Nephron progenitor cell (in vitro differentiated cells): ENCODE data around the gene RLF.
A peak's percentile ranks its signal among the peaks of the same experiment; 100 is the strongest.

ENCODE experiments used
- DNase-seq: peaks from one replicate; pipeline ENCODE4 v3.0.0; 2021
- H3K27ac Mint-ChIP-seq: 2 replicates; pipeline ENCODE4 v1.8.0; 2021; ENCODE audit warnings: mild to moderate bottlenecking, moderate library complexity, mixed read lengths
- H3K27me3 Mint-ChIP-seq: 2 replicates; pipeline ENCODE4 v1.8.0; 2021; ENCODE audit warnings: mild to moderate bottlenecking, low read depth, mixed read lengths; ENCODE audit not compliant: poor library complexity
- H3K36me3 Mint-ChIP-seq: 2 replicates; pipeline ENCODE4 v1.8.0; 2021; ENCODE audit warnings: low read depth, mixed read lengths
- H3K4me1 Mint-ChIP-seq: 2 replicates; pipeline ENCODE4 v1.8.0; 2021; ENCODE audit warnings: mixed read lengths
- H3K4me3 Mint-ChIP-seq: 2 replicates; pipeline ENCODE4 v1.8.0; 2021; ENCODE audit warnings: mild to moderate bottlenecking, moderate library complexity, mixed read lengths
- H3K9me3 Mint-ChIP-seq: 2 replicates; pipeline ENCODE4 v1.8.0; 2021; ENCODE audit warnings: mild to moderate bottlenecking, moderate library complexity, mixed read lengths
- TF ChIP-seq, protein P1 (sequence below): fragments of 200-600 bp; sonication (generic); IDR thresholded peaks from 2 replicates; pipeline ENCODE4 v1.5.0; 2021; ENCODE audit warnings: antibody characterized with exemption

Gene RLF

DNA sequence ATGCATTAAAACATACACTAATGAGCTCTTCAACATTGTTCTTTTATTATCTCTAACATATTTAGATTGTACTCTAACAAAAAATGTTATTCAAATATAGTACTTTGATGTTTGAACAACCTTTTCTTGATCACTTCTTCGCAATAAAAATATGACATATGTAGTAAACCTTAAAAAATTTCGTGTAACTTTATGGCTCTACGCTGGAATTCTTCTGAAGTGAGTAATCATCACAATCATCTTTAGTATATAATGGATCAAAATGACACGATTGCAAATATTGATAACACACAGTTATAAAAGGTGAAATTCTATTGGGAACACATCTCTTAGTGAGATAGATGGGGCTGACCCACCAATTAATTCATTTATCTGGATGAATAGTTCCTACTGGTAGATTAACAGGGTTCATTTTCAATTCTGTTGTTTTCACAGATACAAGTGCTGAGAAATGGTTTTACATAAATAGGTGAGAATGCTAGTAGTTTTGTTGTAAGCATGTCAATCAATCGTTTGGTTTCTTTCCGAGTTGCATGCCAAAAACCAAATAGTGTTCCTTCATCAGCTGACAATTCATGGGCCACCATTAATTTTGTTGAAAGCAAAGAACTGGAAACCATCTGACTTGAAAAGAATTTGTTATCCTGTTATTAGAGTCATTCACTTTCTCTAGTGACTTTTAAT lies 95.4 kb downstream of the RLF start:
- H3K36me3 Mint-ChIP-seq: peaks cover 13% of the 10 kb centered on the region
- peaks cover 23% of the 10 kb centered on the region for H3K4me1 Mint-ChIP-seq
- H3K4me3 Mint-ChIP-seq: peak overlapping the region; percentile 96
- TF ChIP-seq, protein P1, sequence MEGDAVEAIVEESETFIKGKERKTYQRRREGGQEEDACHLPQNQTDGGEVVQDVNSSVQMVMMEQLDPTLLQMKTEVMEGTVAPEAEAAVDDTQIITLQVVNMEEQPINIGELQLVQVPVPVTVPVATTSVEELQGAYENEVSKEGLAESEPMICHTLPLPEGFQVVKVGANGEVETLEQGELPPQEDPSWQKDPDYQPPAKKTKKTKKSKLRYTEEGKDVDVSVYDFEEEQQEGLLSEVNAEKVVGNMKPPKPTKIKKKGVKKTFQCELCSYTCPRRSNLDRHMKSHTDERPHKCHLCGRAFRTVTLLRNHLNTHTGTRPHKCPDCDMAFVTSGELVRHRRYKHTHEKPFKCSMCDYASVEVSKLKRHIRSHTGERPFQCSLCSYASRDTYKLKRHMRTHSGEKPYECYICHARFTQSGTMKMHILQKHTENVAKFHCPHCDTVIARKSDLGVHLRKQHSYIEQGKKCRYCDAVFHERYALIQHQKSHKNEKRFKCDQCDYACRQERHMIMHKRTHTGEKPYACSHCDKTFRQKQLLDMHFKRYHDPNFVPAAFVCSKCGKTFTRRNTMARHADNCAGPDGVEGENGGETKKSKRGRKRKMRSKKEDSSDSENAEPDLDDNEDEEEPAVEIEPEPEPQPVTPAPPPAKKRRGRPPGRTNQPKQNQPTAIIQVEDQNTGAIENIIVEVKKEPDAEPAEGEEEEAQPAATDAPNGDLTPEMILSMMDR: no peak
- H3K9me3 Mint-ChIP-seq: no peaks in the 10 kb centered on the region
- peaks cover 14% of the 10 kb centered on the region for H3K27me3 Mint-ChIP-seq
- no peak for DNase-seq
- H3K27ac Mint-ChIP-seq: no peak overlapping the region

DNA sequence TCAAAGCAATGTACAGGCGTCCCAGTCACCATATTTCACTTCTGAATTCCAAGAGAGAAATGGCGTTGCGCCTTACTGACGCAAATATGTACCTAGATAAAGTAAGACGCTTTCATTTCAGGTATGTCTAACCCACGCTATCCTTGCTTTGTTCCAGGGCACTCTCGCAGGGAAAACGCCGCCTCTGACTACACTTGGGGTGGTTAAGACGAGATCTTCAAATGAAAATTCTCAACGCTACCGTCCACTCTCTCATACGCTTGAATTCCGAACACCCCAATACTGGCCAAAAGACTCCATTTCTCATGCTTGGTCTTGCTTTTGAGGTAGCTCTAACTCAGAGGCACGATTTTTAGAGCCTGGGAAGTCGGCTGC lies 96.1 kb downstream of the RLF start:
- peaks cover 23% of the 10 kb centered on the region for H3K4me1 Mint-ChIP-seq
- no peak for DNase-seq
- H3K4me3 Mint-ChIP-seq: peak overlapping the region; percentile 96
- peak overlapping the region; percentile 99 for H3K27ac Mint-ChIP-seq
- TF ChIP-seq, protein P1: no peak
- peaks cover 20% of the 10 kb centered on the region for H3K36me3 Mint-ChIP-seq
- H3K9me3 Mint-ChIP-seq: no peaks in the 10 kb centered on the region
- peaks cover 10% of the 10 kb centered on the region for H3K27me3 Mint-ChIP-seq

DNA sequence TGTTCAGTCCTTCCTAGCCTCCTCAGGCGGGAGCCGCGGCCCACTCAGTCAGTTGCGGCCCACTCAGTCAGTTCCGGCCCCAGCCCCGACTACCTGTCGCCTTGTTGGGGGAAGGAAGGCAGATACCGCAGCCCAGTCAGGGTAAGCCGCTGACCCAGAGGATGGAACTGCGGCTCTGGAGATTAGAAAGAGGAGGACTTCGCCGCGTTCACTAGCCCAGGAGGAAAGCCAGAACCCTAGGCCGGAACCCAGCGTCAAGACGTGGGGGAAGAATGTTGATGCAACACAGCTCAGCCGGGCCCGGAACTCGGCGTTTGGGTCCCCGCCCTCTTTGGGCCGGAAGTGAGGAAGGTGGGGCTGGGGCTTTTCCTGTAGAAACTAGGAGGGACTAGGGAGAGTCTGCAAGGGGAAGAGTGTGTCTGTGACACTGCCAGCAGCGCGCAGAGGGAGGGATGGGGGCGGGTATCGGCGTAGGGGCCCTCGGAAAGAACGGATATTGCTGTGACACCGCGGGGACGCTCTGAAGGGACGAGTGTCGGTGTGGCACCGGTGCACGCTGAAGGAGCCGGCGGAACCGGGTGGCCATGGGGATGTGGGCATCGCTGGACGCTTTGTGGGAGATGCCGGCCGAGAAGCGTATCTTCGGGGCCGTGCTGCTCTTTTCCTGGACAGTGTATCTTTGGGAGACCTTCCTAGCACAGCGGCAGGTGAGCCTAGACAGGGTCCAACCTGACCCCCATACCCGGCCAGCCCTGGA lies 96.7 kb downstream of the RLF start, which contains the start of gene ZMPSTE24:
ZMPSTE24 (plus strand) TSS at position 549 of the 757 bp plus-strand sequence; CDS start at position 585, 36 bp downstream.
- Mint-ChIP-seq H3K4me1 (peaks cover 23% of the 10 kb centered on the region), H3K36me3 (peaks cover 25% of the 10 kb centered on the region), H3K27me3 (peaks cover 4% of the 10 kb centered on the region), H3K27ac (peak within 1 kb of the TSS; percentile 99), H3K9me3 (no peaks in the 10 kb centered on the region), H3K4me3 (peak within 1 kb of the TSS; percentile 96)
- TF ChIP-seq, protein P1: no peak
- peak; percentile 92 for DNase-seq

DNA sequence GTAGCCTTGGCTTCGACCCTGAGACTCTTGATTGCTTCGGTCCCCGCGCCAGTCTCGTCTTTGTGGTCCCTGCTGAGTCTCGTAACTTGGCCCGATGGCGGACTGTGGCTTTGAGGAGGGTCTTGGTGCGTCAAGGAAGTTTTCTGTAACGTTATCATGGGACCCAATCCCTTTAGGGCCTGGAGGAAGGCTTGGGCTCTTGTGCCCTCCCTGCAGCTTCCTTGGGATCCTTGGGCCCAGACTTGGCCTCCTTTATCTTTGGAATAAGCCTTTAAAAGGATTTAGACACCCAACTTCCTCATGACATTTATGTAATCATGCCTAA lies 97.2 kb downstream of the RLF start:
- Mint-ChIP-seq H3K4me3 (peak overlapping the region; percentile 96), H3K27me3 (peaks cover 3% of the 10 kb centered on the region), H3K27ac (peak overlapping the region; percentile 99), H3K36me3 (peaks cover 31% of the 10 kb centered on the region), H3K9me3 (no peaks in the 10 kb centered on the region), H3K4me1 (peaks cover 23% of the 10 kb centered on the region)
- DNase-seq: no peak
- TF ChIP-seq, protein P1: no peak

DNA sequence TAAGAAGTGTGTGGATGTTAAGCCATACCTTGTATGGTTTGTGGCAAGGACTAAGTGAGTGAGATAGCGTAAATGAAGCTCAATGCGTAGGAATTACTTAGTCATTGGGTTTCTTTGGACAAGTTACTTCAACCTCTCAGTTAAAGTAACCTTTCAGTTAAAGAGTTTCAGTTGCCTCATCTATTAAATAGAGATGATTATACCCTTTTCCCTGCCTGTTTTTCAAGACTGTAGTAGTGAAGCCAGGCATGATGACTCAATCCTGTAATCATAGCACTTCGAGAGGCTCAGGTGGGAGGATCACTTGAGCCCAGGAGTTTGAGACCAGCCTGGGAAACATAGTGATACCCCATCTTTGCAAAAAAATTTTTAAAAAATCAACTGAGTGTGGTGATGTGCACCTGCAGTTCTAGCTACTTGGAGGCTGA lies 103.2 kb downstream of the RLF start:
- H3K27ac Mint-ChIP-seq: no peak overlapping the region
- H3K4me1 Mint-ChIP-seq: peaks cover 5% of the 10 kb centered on the region
- no peak for DNase-seq
- H3K9me3 Mint-ChIP-seq: no peaks in the 10 kb centered on the region
- H3K27me3 Mint-ChIP-seq: peaks cover 3% of the 10 kb centered on the region
- TF ChIP-seq, protein P1: no peak
- peaks cover 44% of the 10 kb centered on the region for H3K36me3 Mint-ChIP-seq
- H3K4me3 Mint-ChIP-seq: no peak overlapping the region
